ENCODE results near the gene GTF2A1L. TPM values are rescaled to one million over a fixed set of nuclear protein-coding genes. Genes with fewer than 3 reads are reported as not detected.

GTF2A1L gene
- total RNA-seq, 1 donor from 2014 or later: not detected

DNA sequence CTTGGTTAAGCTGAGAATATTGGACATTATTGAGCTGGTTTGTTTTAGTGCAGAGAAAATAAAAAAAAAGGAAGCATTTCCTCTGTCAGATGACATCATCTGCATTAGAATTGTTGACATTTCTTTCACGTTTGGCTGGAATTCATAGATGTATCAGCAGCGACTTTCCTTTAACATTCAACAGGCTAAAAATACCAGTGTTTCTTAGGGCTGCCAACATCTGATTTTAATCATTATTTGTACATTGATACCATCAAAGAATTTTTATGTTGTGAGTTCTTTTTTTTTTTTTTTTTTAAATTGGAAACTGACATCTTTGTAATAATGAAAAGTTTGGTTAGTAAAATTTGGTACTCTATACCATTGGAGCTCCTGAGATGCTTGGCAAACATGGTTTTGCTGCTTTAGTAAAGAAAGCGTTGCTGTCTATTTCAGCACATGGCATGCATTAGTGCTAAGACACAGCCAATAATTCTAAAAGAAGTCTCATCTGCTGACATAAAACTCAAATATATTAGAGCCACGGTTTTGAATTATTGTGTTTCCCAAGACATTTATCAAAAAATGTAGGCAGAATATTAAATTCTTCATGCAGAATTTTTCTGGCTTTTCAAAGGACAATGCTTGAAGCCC is 33.6 kb downstream of the GTF2A1L start:
- DNase-seq (ENCODE audit: low spot score): no peak
- no peak overlapping the region for H3K4me3 Mint-ChIP-seq (ENCODE audit: unreplicated experiment)
- TF ChIP-seq, protein P1, sequence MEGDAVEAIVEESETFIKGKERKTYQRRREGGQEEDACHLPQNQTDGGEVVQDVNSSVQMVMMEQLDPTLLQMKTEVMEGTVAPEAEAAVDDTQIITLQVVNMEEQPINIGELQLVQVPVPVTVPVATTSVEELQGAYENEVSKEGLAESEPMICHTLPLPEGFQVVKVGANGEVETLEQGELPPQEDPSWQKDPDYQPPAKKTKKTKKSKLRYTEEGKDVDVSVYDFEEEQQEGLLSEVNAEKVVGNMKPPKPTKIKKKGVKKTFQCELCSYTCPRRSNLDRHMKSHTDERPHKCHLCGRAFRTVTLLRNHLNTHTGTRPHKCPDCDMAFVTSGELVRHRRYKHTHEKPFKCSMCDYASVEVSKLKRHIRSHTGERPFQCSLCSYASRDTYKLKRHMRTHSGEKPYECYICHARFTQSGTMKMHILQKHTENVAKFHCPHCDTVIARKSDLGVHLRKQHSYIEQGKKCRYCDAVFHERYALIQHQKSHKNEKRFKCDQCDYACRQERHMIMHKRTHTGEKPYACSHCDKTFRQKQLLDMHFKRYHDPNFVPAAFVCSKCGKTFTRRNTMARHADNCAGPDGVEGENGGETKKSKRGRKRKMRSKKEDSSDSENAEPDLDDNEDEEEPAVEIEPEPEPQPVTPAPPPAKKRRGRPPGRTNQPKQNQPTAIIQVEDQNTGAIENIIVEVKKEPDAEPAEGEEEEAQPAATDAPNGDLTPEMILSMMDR (IDR thresholded peaks at IDR 0.05): no peak
- H3K27me3 Mint-ChIP-seq (ENCODE audit: low read depth): peaks cover 2% of the 10 kb centered on the region
- no peaks in the 10 kb centered on the region for H3K9me3 Mint-ChIP-seq (ENCODE audit: low read depth)
- H3K36me3 Mint-ChIP-seq (ENCODE audit: low read depth): no peaks in the 10 kb centered on the region
- peaks cover 11% of the 10 kb centered on the region for H3K4me1 Mint-ChIP-seq (ENCODE audit: low read depth)
- no peak overlapping the region for H3K27ac Mint-ChIP-seq (ENCODE audit: unreplicated experiment)

DNA sequence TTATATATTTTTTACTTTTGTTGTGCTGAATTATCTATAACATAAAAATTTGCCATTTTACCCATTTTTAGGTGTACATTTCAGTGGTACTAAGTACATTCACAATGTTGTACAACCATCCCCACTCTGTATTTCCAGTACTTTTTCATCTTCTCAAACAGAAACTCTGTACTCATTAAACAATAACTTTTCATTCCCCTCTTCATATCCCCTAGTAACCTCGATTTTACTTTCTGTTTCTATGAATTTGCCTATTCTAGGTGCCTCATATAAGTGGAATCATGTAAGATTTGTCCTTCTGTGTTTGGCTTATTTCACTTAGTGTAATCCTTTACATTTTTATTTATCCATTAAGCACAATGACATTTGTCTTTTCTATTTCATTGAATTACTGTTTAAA is 51.3 kb downstream of the GTF2A1L start:
- no peak overlapping the region for H3K4me3 Mint-ChIP-seq (ENCODE audit: unreplicated experiment)
- no peaks in the 10 kb centered on the region for H3K36me3 Mint-ChIP-seq (ENCODE audit: low read depth)
- no peaks in the 10 kb centered on the region for H3K27me3 Mint-ChIP-seq (ENCODE audit: low read depth)
- no peaks in the 10 kb centered on the region for H3K4me1 Mint-ChIP-seq (ENCODE audit: low read depth)
- TF ChIP-seq, protein P1 (IDR thresholded peaks at IDR 0.05): no peak
- no peak for DNase-seq (ENCODE audit: low spot score)
- peaks cover 11% of the 10 kb centered on the region for H3K9me3 Mint-ChIP-seq (ENCODE audit: low read depth)
- no peak overlapping the region for H3K27ac Mint-ChIP-seq (ENCODE audit: unreplicated experiment)

DNA sequence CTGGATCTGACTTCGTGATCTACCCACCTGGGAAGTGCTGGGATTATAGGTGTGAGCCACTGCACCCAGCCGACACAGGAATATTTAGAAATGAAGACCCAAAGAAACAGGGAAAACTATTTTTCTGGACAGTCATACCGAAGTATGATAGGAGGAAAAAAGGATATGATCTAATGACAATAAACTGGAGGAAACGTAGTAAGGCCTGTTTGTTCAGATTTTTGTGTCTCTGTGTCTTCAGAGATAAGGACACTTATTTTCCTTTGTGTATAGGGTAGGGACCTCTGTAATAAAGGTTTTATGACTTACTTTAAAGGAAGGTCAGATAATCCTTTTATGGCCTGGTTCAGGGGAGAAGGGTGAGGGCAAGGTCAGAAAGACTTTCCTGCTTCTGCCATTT is 55.9 kb downstream of the GTF2A1L start:
- Mint-ChIP-seq H3K27me3 (ENCODE audit: low read depth) (no peaks in the 10 kb centered on the region), H3K4me3 (ENCODE audit: unreplicated experiment) (no peak overlapping the region), H3K27ac (ENCODE audit: unreplicated experiment) (no peak overlapping the region), H3K4me1 (ENCODE audit: low read depth) (no peaks in the 10 kb centered on the region), H3K9me3 (ENCODE audit: low read depth) (peaks cover 8% of the 10 kb centered on the region), H3K36me3 (ENCODE audit: low read depth) (no peaks in the 10 kb centered on the region)
- DNase-seq (ENCODE audit: low spot score): no peak
- TF ChIP-seq, protein P1 (IDR thresholded peaks at IDR 0.05): no peak

DNA sequence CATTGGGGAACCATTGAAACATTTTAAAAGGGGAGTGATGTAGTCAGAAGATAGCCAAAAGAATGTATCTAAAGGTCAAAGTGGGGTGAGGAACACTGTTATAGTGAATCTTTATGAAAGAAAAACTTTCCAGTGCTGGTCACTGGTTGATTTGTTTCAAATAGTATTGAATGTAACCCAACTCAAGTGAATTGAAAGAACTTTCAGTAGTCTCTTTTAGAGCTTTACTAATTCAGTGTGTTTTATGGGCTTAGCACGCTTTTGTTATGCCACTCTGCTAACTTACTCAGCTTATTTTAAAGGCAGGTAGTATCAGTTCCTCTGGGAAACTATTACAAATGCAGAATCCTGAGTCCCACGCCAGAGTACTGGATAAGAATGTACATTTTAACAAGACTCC is 57.3 kb downstream of the GTF2A1L start:
- H3K27ac Mint-ChIP-seq (ENCODE audit: unreplicated experiment): no peak overlapping the region
- peaks cover 8% of the 10 kb centered on the region for H3K9me3 Mint-ChIP-seq (ENCODE audit: low read depth)

DNA sequence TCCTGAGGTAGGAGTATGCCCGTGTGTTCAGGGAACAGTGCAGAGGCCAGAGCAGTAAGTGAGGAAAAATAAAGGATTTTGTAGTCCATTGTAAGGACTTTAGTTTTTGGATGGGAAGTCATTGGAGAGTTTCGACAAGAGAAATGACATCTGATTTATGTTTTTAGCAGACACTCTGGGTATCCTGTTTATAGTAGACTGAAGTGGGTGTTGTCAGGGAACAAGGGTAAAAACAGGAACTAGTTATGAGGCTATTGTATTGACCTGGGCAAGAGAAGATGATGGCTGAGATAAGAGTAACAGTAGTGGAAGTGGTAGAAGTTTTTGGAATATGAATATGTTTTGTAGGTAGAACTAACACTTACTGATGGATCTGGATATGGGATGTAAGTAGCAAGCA is 59.8 kb downstream of the GTF2A1L start:
- DNase-seq (ENCODE audit: low spot score): no peak
- H3K4me3 Mint-ChIP-seq (ENCODE audit: unreplicated experiment): no peak overlapping the region
- H3K27me3 Mint-ChIP-seq (ENCODE audit: low read depth): no peaks in the 10 kb centered on the region
- no peaks in the 10 kb centered on the region for H3K36me3 Mint-ChIP-seq (ENCODE audit: low read depth)
- no peaks in the 10 kb centered on the region for H3K4me1 Mint-ChIP-seq (ENCODE audit: low read depth)
- H3K9me3 Mint-ChIP-seq (ENCODE audit: low read depth): peaks cover 3% of the 10 kb centered on the region
- no peak overlapping the region for H3K27ac Mint-ChIP-seq (ENCODE audit: unreplicated experiment)
- TF ChIP-seq, protein P1 (IDR thresholded peaks at IDR 0.05): no peak

More for the DNA sequence above, 57.3 kb downstream of the GTF2A1L start:
- Mint-ChIP-seq H3K4me3 (ENCODE audit: unreplicated experiment) (no peak overlapping the region), H3K4me1 (ENCODE audit: low read depth) (no peaks in the 10 kb centered on the region), H3K27me3 (ENCODE audit: low read depth) (no peaks in the 10 kb centered on the region), H3K36me3 (ENCODE audit: low read depth) (no peaks in the 10 kb centered on the region)
- TF ChIP-seq, protein P1 (IDR thresholded peaks at IDR 0.05): no peak
- DNase-seq (ENCODE audit: low spot score): no peak
